Jurkat, Clone E6-1 (cell line): ENCODE results near the gene SLC29A1. TPM values are rescaled to one million over a fixed set of nuclear protein-coding genes. Genes with fewer than 3 reads are reported as not detected.
A peak's percentile ranks its signal among the peaks of the same experiment; 100 is the strongest.
"Not testable (repeated sequence)": the region's sequence is repeated elsewhere in the genome, so short reads cannot be mapped to it uniquely, and the experiment has no call there.

Source experiments
- DNase-seq: peaks from one replicate; pipeline ENCODE4 v3.0.0-alpha.2; 2011; ENCODE audit warnings: low read depth, low spot score
- H3K4me3 ChIP-seq: 2 replicates; pipeline ENCODE4 v1.5.1; 2011; ENCODE audit warnings: mild to moderate bottlenecking, low read length, control low read depth, moderate library complexity
- polyA plus RNA-seq: library from polyadenylated mRNA; unstranded; fragments of >200 nt; gene quantifications from one replicate; pipeline ENCODE4 v1.2.1, GENCODE V29; 2012; ENCODE audit warnings: missing spikeins; ENCODE audit not compliant: insufficient read length, insufficient read depth

The SLC29A1 gene
- 130 TPM for polyA plus RNA-seq

DNA sequence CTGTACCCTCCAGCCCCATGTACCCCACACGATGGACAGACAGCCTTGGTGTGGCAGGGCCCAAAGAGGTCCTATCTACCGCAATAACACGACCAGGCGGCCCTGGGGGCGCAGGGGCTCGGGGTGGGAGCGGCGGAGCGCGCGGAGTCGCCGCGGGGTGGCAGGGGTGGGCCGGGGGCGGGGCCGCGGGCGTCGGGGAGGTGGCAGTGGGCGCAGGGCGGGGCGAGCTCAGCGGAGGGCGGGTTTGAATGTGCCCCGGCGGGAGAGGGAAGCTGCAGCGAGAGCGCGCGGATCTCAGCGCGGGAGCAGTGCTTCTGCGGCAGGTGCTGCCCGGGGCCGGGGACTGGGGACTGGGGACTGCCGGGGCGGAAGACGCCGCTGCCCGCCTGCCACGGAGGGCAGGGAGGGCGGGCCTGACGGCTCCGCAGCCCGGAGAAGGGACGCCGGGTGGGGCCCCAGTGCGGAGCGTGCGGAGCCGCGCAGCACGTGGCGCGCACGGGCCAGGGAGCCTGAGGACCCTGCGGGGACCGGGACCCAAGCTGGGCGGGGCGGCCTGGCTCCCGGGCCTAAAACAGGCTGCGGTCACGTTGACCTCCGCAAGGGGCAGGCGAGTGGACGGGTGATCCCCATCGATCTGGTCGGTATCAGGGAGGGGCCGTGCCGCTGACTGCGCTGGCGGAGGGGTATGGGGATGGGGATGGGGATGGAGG lies at the start of gene SLC29A1:
TSS of gene SLC29A1 (plus strand) at position 277 of the 710 bp plus-strand sequence. CDS start 3,719 bp downstream, outside the sequence.
- peak within 1 kb of the TSS; percentile 58 for H3K4me3 ChIP-seq
- DNase-seq: peak; percentile 73

DNA sequence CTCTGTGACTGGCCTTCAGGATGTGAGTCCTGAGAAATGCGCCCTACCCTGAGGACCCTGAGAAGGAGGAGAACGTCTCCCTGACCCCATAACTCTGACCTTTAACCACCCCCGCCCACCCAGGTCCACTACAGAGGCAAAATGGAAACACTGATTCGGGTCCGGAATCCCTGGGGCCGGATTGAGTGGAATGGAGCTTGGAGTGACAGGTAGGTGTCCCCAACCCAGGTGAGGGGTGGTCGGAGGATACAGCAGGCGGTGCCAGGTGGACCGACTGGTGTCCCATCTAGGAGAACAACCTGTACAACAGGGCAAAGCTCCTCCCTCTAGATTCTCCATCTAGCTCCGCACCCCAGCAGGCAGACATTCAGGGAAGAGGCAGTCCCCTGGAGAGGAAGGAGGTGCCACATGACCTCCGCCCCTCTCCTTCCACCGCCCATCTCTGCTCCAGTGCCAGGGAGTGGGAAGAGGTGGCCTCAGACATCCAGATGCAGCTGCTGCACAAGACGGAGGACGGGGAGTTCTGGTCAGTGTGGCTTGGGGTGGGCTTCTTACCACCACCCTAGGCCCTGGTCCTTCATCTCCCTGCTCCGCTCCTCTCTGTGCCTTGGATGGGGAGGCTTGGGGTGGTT lies 47.1 kb upstream of the SLC29A1 start:
- DNase-seq: no peak
- no peak overlapping the region for H3K4me3 ChIP-seq

DNA sequence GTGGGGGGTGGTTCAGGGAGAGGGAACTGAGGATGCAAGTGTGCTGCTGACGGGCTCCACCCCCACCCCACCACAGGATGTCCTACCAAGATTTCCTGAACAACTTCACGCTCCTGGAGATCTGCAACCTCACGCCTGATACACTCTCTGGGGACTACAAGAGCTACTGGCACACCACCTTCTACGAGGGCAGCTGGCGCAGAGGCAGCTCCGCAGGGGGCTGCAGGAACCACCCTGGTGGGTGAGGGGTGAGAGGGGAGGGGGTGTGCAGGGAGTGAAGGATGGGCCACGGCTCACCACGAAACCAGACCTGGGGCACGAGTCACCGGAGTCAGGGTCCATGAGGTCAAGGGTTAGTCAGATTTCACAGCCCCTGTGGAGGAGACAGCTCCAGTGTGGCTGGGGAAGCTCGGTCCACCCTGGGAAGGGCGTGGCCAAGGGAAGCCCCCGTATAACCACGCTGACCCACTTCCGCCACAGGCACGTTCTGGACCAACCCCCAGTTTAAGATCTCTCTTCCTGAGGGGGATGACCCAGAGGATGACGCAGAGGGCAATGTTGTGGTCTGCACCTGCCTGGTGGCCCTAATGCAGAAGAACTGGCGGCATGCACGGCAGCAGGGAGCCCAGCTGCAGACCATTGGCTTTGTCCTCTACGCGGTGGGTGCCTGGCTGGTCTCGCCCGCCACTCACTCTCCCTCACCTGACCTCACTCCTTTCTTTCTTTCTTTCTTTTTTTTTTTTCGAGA lies 46.5 kb upstream of the SLC29A1 start:
- H3K4me3 ChIP-seq: no peak overlapping the region
- no peak for DNase-seq

DNA sequence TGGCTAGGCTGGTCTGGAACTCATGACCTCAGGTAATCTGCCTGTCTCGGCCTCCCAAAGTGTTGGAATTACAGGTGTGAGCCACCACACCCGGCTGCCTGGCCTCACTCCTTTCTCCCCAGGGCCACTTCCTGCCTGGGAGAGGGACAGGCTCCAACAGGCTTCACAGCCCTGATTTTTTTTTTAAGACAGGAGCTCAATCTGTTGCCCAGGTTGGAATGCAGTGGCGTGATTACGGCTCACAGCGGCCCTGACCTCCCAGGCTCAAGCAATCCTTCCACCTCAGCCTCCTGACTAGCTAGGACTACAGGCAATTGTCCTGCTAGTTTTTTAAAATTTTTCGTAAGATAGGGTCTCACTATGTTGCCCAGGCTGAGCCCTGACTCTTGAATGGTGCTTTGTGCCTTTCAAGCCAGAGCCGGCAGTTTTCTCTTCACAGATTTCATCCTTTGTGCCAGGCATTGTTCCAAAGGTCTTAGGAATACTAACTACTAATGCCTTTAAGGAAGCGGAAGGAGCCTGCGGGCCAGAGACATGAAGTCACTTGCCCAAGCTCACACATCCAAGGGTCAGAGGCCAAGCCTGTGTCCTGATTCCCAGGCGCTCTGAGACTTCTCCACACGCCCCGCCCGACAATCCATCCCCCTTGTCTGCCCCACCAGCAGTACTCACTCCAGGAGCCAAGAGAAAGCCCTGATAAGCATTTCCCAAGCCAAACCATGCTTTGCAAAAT lies 45.5 kb upstream of the SLC29A1 start:
- no peak overlapping the region for H3K4me3 ChIP-seq
- DNase-seq: no peak

DNA sequence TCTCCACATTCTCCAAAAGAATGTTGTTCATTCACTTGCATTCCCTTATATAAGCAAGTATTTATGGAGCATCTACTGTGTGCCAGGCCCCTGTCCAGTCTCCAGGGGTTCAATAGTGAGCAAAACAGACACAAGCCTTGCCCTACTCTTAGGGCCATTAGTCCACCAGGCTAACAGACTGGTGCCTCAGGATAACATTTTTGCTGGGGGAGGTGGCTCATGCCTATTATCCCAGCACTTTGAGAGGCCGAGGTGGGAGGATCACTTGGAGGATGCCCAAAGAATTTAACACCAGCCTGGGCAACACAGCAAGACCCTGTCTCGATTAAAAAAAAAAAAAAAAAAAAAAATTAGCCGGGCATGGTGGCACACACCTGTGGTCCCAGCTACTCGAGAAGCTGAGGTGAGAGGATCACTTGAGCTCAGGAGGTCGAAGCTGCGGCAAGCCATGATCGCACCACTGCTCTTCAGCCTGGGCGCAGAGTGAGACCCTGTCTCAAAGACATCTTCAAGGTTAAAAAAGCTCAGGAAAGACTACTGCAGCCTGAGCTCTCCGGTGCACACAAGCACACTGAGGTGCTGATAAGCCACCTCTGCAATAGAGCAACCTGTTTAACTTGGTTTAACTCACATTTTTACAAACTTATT lies 44.8 kb upstream of the SLC29A1 start:
- no peak overlapping the region for H3K4me3 ChIP-seq
- no peak for DNase-seq

DNA sequence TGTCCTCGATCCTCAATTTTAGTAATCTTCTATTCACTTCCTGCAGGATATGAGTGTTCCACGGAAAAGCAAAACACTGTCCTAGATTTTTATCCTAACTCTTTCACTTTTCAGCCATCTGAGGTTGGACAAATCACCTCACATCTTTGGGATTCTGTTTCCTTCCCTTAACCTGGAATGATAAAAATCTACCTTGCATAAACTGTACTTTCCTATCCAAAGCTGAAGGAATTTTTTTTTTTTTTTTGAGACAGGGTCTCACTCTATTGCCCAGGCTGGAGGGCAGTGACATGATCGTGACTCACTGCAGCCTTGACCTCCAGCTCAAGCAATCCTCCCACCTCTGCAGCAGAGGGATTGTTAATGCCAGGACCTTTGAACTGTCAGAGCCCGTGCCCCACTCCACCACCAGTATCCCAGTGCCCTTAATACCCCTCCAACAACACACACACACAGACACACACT lies 44.3 kb upstream of the SLC29A1 start:
- no peak for DNase-seq
- no peak overlapping the region for H3K4me3 ChIP-seq

DNA sequence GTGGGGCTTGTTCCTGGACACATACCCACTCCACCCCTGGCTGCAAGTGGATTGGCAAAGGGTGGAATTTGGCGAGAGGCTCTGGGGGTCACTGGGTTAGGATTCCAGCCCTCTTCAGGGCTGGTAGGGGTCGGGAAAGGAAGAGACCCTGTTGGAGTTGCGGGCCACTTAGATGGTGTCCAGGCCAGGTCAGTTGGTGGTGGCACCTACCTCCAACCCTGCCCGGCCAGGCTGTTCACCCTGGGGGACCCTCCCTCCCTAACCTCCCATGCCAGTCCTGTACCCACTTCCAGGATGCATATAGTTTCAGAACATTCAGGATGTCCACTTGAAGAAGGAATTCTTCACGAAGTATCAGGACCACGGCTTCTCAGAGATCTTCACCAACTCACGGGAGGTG lies 43.7 kb upstream of the SLC29A1 start:
- DNase-seq: no peak
- H3K4me3 ChIP-seq: no peak overlapping the region

DNA sequence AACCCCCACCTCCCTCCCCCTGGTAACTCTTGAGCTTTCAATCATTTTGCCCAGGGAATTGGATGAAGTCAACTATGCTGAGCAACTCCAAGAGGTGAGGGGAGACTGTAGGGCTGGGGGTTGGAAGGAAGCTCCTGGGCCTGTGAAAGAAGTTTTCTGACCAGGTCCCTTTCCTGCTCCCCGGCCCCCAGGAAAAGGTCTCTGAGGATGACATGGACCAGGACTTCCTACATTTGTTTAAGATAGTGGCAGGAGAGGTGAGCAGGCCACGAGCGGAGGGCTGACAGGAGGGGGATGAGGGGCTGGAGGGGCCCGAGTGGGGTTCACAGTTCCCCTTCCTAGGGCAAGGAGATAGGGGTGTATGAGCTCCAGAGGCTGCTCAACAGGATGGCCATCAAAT lies 43.0 kb upstream of the SLC29A1 start:
- no peak overlapping the region for H3K4me3 ChIP-seq
- no peak for DNase-seq

DNA sequence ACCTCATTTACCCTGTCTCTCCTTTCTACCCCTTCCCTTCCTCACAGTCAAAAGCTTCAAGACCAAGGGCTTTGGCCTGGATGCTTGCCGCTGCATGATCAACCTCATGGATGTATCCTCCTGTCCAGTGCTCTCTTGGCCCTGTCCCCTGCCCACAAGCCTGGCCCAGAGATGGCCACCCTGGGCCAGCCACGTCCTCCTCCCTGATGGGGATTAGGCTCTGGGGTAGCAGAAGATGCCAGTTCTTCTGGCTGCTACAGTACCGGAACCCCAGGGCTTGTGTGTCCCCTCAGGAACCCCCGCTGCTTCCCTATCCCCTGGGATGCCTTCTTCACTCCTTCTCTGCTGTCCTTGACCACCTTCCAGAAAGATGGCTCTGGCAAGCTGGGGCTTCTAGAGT lies 42.5 kb upstream of the SLC29A1 start:
- H3K4me3 ChIP-seq: no peak overlapping the region
- no peak for DNase-seq

DNA sequence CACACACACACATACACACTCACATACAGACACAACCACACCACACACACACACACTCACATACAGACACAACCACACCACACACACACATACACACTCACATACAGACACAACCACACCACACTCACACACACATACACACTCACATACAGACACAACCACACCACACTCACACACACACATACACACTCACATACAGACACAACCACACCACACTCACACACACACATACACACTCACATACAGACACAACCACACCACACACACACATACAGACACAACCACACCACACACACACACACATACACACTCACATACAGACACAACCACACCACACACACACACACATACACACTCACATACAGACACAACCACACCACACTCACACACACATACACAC lies 41.6 kb upstream of the SLC29A1 start:
- not testable (repeated sequence) for H3K4me3 ChIP-seq, DNase-seq

DNA sequence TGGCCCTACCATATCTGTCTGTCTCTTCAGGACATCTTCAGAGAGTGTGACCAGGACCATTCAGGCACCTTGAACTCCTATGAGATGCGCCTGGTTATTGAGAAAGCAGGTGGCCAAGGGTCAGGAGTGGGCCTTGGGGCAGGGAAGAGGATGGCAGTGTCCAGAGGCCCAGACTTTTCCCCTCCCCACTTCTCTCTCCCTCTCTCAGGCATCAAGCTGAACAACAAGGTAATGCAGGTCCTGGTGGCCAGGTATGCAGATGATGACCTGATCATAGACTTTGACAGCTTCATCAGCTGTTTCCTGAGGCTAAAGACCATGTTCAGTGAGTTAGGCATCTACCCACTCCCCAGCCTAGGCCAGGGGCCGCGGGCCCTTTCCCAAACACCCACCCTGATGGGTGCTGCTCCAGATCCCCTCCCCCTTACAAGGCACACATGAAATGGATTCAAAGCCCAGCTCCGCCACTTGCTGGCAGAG lies 40.4 kb upstream of the SLC29A1 start:
- no peak for DNase-seq
- no peak overlapping the region for H3K4me3 ChIP-seq

DNA sequence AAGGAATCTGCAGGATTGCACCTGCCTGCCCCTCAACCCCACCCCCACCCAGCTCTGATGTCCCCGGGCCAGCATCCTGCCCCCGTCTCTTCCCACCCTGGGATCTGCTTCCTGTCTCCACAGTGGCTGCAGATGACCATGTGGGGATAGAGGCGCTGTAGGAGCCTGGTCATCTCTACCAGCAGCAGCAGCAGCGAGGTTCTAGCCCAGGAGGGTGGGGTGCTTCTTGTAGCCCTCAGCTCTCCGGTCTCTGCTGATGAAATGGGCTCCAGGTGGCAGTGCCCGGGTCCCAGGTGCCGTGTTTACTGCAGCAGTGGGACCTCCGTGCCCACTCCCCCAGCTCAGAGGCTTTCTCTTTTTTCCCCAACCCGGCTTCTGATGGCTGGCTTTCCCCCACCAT lies 39.6 kb upstream of the SLC29A1 start:
- DNase-seq: no peak
- H3K4me3 ChIP-seq: no peak overlapping the region

DNA sequence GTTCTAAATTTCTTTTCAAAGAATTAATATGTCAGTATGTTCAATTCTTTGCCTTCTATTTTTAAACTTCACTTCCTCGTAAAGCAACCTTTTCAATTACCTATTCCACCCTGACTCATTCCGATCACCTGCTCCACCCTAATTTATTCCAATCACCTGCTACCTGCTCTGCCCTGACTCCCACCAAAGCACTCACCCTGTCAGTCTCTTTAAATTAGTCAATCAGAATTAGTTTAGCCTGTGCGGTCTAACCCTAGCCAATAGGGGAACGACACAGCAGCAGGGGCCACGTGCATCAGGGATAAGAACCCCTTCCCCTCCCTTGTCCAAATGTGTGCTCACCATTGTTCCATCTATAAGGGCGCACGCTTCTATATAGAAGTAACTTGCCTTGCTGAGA lies 38.0 kb upstream of the SLC29A1 start:
- not testable (repeated sequence) for DNase-seq, H3K4me3 ChIP-seq

DNA sequence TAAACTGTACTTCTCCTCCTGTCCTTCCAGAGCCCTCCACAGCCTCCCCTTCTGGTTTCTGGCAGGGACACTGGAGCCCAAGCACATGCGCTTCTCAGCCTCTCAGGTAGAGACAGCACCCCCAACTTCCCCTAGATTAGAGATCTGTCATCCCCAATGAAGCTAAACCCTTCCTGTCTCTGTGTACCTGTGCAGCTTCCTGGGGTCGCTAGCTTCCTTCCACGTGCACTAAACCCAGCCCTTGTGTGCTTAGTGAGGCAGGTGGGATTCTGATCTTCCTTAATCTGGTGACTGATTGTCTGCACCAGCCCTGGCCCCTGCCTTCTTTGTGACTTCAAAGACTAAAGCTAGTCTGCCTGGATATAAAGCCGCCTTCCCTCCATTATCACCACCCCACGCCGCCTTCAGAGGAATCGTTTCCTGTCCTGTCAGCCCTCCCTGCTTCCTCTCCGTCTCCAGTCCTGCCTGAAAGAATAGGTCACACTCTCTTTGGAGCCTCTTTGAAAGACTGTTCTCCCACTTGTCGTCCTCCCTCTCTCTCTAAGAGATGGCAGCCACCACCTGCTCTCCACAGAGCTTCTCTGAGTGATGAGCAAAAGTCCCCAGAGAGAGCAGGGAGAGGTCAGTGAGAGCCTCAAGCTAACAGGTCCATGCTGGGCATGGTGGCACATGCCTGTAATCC lies 37.3 kb upstream of the SLC29A1 start:
- no peak for DNase-seq
- H3K4me3 ChIP-seq: no peak overlapping the region

DNA sequence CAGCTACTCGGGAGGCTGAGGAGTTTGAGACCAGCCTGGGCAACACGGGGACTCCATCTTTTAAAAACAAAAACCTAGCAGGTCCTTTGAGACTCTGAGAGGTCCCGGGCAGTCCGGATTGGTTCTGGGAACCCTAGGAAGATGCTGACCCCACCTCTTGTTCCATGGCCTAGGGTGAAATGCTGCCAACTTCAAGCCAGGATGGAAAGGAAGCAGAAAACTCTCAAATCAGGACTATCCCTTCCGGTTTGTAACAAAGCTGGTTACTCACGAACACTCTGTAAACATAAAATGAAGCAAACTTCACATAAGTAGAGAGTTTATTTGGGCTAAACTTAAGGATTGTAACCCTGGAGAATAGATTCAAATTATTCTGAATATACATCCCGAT lies 36.8 kb upstream of the SLC29A1 start:
- no peak for DNase-seq
- no peak overlapping the region for H3K4me3 ChIP-seq

DNA sequence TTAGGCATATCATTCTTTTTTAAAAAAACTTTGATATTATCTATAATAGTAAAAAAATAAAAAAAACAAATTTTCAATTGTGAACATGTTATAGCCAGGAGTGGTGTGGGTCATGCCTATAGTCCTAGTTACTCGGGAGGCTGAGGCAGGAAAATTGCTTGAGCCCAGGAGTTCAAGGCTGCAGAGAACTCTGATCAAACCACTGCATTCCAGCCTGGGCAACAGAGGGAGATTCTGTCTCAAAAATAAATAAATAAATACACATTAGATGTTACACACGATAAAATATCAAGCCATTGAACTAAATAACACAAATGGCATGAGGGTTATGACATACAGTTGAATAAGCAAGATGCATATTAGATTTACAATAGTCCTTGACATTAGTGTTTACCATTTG lies 34.6 kb upstream of the SLC29A1 start:
- H3K4me3 ChIP-seq: no peak overlapping the region
- no peak for DNase-seq

DNA sequence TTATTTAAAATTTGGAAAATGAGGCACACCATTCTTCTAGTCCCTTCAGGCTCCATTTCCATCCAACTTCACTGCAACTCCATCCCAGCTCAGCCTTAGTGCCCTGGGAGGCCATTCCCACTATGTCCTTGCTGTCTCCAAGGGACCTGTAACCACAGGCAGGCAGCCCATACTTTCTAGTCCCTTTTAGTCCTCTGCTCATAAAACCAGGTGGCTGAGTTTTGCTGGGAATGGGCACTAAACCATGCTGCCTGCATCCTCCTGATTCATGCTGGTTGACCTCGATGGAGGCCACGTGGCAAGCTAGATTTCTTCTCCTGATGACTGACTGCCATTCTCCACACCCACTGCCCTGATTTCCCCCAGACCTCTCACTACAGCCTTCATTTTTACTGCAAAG lies 34.1 kb upstream of the SLC29A1 start:
- DNase-seq: no peak

DNA sequence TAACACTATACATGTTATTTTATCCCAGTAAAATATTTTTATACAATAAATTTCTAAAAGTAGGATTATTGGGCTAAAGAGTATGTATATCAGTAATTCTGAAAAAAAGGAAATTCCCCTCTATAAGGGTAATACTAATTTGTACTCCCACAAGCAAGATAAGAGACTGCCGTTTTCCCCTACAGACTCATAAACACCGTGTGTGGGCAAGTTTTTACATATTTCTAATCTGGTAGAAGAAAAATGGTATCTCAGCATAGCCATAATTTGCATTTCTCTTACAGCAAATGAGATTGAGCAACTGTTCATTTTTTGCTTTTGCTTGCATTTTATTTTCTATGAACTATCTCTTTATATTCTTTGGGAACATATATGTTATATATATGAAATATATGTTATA lies 32.7 kb upstream of the SLC29A1 start:
- no peak overlapping the region for H3K4me3 ChIP-seq
- no peak for DNase-seq

More for the DNA sequence above, 34.1 kb upstream of the SLC29A1 start:
- H3K4me3 ChIP-seq: no peak overlapping the region
